ACHN (cell line): Measurements from ENCODE around the gene AOC3.
"Not testable (repeated sequence)": the region's sequence is repeated elsewhere in the genome, so short reads cannot be mapped to it uniquely, and the experiment has no call there.

Experiments used
- DNase-seq: peaks from one replicate; pipeline ENCODE4 v3.0.0-alpha.2; 2015
- in situ Hi-C: cut with HindIII; loops from 2 replicates; pipeline ENCODE4 v1.10.0; 2017; ENCODE audit warnings: low sequenced_read_pairs, low pct_ligation_motif_present, low pct_unique_long_range_greater_than_20kb

AOC3 gene

GRCh38 chr17:42841975-42842685 is 8.9 kb upstream of the AOC3 start:
- in situ Hi-C loops, result no loop called here
- DNase-seq, result no peak

GRCh38 chr17:42843358-42843934 is 7.6 kb upstream of the AOC3 start:
- in situ Hi-C loops, result no loop called here
- DNase-seq, result peak; percentile 76

- in situ Hi-C loops, result no loop called here
- no peak for DNase-seq
Observed at GRCh38 chr17:42844271-42844670, 6.7 kb upstream of the AOC3 start, which contains the start of gene AOC2. AOC2 (plus strand) TSS chr17:42844580; CDS start chr17:42844627, 47 bp downstream.

GRCh38 chr17:42844761-42845555 is 6.0 kb upstream of the AOC3 start:
- in situ Hi-C loops, result no loop called here
- DNase-seq, result no peak

GRCh38 chr17:42845556-42845917 is 5.5 kb upstream of the AOC3 start:
- in situ Hi-C loops, result no loop called here
- no peak for DNase-seq

- no peak for DNase-seq
- in situ Hi-C loops, result no loop called here
Observed at GRCh38 chr17:42845918-42846593, 4.9 kb upstream of the AOC3 start.

GRCh38 chr17:42846594-42847280 is 4.3 kb upstream of the AOC3 start:
- in situ Hi-C loops, result no loop called here

GRCh38 chr17:42848093-42848492 is 2.9 kb upstream of the AOC3 start:
- in situ Hi-C loops, result no loop called here
- DNase-seq, result no peak

More at GRCh38 chr17:42846594-42847280, 4.3 kb upstream of the AOC3 start:
- DNase-seq, result no peak

- in situ Hi-C loops, result no loop called here
- DNase-seq, result no peak
Observed at GRCh38 chr17:42849031-42849430, 2.0 kb upstream of the AOC3 start.

GRCh38 chr17:42849451-42850181 is 1.4 kb upstream of the AOC3 start:
- in situ Hi-C loops, result no loop called here

GRCh38 chr17:42851371-42852240 is 607 bp downstream of the AOC3 start:
- in situ Hi-C loops, result not testable (repeated sequence)

More at GRCh38 chr17:42849451-42850181, 1.4 kb upstream of the AOC3 start:
- peak; percentile 10 for DNase-seq

GRCh38 chr17:42852351-42852750 is 1.4 kb downstream of the AOC3 start:
- DNase-seq, result no peak
- in situ Hi-C loops, result no loop called here

More at GRCh38 chr17:42851371-42852240, 607 bp downstream of the AOC3 start:
- not testable (repeated sequence) for DNase-seq

- in situ Hi-C loops, result no loop called here
- no peak for DNase-seq
Observed at GRCh38 chr17:42853004-42853403, 2.0 kb downstream of the AOC3 start.

- in situ Hi-C loops, result no loop called here
- no peak for DNase-seq
Observed at GRCh38 chr17:42853597-42853967, 2.6 kb downstream of the AOC3 start.

GRCh38 chr17:42853968-42854790 is 3.2 kb downstream of the AOC3 start:
- in situ Hi-C loops, result no loop called here
- DNase-seq, result no peak

GRCh38 chr17:42855048-42855596 is 4.1 kb downstream of the AOC3 start:
- in situ Hi-C loops, result no loop called here
- no peak for DNase-seq
